AG09319 (cell line): ENCODE measurements around the gene SLC14A1.
"Not testable (repeated sequence)": the region's sequence is repeated elsewhere in the genome, so short reads cannot be mapped to it uniquely, and the experiment has no call there.

Experiments used
- DNase-seq: peaks from one replicate; pipeline ENCODE4 v3.0.0-alpha.2; 2010; ENCODE audit warnings: low read depth; ENCODE audit errors: extremely low read depth
- TF ChIP-seq, protein P1 (sequence below): IDR thresholded peaks from 2 replicates; pipeline ENCODE4 v1.5.1; 2011; ENCODE audit warnings: low read depth, mild to moderate bottlenecking, inconsistent platforms, low read length, moderate library complexity

Gene SLC14A1

DNA sequence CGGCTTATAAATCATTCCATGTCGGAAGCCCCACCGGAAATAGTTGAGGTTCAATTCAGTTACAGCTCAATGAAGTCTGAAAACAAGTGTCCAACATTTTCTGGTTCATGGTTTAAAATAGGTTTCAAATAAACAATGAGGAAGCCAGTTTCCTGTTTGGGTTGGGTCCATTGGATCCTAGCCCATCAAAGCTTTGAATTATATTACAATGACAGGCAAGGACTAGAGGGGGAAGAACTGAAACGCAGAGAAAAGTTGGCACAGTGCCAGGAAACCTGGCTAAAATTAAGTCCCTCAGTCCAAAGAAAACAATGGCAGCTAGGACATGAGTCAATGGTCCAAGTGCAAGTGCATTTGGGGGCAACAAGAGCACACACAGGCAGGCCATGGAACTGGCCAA is 32.0 kb downstream of the SLC14A1 start:
- TF ChIP-seq, protein P1, sequence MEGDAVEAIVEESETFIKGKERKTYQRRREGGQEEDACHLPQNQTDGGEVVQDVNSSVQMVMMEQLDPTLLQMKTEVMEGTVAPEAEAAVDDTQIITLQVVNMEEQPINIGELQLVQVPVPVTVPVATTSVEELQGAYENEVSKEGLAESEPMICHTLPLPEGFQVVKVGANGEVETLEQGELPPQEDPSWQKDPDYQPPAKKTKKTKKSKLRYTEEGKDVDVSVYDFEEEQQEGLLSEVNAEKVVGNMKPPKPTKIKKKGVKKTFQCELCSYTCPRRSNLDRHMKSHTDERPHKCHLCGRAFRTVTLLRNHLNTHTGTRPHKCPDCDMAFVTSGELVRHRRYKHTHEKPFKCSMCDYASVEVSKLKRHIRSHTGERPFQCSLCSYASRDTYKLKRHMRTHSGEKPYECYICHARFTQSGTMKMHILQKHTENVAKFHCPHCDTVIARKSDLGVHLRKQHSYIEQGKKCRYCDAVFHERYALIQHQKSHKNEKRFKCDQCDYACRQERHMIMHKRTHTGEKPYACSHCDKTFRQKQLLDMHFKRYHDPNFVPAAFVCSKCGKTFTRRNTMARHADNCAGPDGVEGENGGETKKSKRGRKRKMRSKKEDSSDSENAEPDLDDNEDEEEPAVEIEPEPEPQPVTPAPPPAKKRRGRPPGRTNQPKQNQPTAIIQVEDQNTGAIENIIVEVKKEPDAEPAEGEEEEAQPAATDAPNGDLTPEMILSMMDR, result no peak
- DNase-seq, result no peak

DNA sequence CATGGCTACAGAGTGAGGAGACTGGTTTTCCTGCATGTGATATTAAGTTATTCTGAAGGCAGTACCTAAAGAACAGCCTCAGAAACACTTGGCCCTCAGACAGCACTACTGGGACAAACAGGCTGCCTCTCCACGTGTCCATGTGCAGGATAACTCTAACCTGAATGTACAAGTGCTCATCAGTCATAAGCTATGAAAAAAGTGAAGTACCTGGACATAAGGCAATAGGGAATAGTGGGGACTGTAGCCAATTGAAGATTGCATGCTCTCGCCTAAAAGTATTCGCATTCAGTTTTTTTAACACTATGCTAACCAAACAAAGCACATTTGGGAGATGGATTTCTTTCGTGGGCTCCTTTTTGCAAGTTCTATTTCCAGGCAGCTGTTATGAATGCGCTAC is 33.0 kb downstream of the SLC14A1 start:
- no peak for DNase-seq

DNA sequence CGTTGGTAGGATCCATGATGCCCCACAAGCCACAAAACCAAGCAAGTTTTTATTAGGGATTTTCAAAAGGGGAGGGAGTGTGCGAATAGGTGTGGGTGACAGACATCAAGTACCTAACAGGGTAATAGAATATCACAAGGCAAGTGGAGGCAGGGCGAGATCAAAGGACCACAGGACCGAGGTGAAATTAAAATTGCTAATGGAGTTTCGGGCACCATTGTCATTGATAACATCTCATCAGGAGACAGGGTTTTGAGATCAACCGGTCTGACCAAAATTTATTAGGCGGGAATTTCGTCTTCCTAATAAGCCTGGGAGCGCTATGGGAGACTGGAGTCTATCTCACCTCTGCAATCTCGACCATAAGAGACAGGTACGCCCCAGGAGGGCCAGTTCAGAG is 33.7 kb downstream of the SLC14A1 start:
- not testable (repeated sequence) for DNase-seq

More for the DNA sequence above, 33.0 kb downstream of the SLC14A1 start:
- TF ChIP-seq, protein P1, result no peak

DNA sequence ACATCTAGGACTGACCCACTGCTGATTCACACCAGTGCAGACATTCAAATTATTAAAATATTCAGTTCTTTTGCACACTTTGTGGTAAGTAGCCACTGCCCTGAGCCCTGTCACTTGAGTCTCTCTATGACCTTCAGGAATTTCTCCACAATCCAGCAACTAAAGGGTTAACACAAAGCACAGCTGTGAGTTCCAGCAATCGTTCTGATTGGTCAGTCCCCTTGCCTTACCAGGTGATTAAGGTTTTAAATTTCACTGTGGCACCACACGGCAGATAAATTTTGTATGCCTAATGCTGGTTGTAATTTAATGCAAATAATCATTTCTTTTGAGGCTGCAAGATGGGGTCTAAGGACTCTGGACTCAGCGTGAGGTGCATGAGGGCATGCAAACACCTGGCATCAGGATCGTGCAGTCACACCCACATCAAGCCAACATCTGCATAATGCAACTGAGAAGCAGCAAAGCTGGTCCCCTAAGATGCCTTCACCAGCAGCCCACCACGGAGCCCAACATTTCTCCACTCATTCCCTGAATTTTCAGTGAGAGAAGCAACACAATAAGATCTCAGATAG is 36.6 kb downstream of the SLC14A1 start:
- DNase-seq, result no peak
- TF ChIP-seq, protein P1, result no peak

DNA sequence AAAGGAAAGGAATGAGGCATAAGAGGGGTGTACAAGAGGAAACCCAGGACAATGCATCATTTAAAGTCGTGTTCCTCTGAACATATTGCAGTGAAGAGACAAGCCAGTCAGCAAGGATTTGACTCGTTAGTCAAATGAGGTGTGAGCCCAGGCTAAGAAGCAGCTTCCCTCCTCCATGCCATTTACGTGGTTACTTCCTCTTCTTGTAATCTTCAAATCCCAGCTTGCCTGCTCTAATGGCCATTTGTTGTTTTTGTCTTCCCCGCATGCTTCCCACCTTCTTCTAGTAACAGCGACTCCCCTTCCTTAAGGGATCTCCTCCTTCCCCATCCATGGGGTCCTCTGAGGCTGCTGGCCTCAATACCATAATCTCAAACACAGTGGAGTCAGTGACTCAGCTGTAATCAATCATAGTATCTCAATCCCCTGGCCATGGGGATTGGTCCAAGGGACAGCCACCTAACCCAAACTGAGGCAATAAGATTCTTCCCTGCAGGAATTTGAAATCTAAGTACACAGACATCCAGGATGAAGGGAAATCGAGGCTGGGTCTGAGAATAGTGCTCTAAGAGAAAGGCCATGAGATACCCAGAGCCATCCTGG is 37.6 kb downstream of the SLC14A1 start:
- TF ChIP-seq, protein P1, result no peak
- DNase-seq, result no peak

DNA sequence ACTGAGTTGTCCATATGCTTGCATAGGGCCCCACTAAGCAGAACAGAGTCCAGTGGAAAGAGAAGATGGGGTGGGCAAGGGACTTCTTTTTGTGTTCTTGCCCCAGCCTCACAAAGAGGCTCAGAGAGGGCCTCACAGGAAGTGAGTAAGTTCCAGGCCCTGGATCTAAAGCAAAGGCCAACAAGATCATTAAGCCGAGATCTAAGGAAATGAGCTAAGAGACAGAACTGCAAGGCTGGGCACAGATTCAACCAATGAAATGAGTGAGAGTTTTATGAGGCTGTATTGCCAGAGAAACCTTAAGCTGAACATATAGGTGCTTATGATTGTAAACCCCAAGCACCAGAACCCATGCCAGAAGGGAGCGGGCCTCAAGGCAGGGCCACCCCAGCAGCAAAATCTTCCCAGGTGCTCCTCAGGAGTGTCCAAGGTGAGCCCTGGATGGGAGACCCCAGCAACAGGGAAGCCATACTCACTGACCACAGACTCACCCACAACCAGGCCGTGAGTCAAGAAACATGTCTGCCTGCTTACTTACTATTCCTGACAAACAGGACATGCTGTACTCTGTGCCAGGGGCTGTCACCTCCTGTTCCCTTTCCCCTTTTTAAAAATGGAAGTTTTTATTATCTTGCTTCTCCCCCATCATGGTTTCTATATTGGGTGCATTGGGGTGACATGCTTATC is 40.2 kb downstream of the SLC14A1 start:
- no peak for DNase-seq
- TF ChIP-seq, protein P1, result no peak

DNA sequence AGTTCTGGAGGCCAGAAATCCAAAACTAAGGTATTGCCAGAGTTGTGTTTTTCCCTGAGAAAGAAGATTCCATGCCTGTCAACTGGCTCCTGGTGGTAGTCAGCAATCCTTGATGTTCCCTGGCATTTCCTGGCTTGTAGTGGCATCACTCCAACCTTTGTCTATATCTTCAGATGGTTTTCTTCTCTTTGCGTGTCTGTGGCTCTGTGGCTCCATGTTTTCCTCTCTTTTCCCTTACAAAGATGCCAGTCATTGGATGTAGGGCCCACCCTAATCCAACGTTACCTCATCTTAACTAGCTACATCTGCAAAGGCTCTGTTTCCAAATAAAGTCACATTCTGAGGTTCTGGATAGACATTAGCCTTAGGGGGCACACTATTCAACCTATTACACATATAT is 41.8 kb downstream of the SLC14A1 start:
- TF ChIP-seq, protein P1, result no peak
- DNase-seq, result no peak
